Kidney capillary endothelial cell (primary cell): ENCODE measurements around the gene C3orf20.
A peak's percentile ranks its signal among the peaks of the same experiment; 100 is the strongest.

ENCODE experiments used
- DNase-seq: peaks from one replicate; pipeline ENCODE4 v3.0.0-alpha.2; 2018; ENCODE audit warnings: low spot score

Gene C3orf20

GRCh38 chr3:14674841-14675240 is at the start of gene C3orf20:
C3orf20 (plus strand) TSS chr3:14675141; CDS start chr3:14682714, 7,573 bp downstream.
- no peak for DNase-seq

- no peak for DNase-seq
Measured at GRCh38 chr3:14625443-14625842, 49.5 kb upstream of the C3orf20 start.

GRCh38 chr3:14627815-14628214 is 47.1 kb upstream of the C3orf20 start:
- no peak for DNase-seq

GRCh38 chr3:14628406-14628805 is 46.5 kb upstream of the C3orf20 start:
- DNase-seq = no peak

GRCh38 chr3:14630404-14631100 is 44.4 kb upstream of the C3orf20 start:
- DNase-seq = no peak

DNA sequence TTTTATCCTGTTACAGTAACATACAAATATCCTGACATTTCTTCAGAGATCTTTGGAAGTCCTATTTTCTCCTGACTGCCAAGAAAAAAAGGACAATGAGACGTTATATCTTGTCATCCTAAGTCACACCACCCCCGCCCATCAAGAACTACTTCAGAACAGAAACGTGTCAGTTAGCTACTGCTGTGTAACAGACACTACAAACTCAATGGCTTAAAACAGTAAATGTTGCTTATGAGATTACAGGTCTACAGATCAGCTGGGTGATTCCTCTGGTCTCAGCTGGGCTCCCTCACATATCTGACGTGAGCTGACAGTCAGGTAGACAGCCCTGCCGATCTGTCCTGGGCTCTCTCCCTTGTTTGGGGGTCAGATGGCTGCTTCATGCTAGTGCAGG is 43.8 kb upstream of the C3orf20 start:
- no peak for DNase-seq

DNA sequence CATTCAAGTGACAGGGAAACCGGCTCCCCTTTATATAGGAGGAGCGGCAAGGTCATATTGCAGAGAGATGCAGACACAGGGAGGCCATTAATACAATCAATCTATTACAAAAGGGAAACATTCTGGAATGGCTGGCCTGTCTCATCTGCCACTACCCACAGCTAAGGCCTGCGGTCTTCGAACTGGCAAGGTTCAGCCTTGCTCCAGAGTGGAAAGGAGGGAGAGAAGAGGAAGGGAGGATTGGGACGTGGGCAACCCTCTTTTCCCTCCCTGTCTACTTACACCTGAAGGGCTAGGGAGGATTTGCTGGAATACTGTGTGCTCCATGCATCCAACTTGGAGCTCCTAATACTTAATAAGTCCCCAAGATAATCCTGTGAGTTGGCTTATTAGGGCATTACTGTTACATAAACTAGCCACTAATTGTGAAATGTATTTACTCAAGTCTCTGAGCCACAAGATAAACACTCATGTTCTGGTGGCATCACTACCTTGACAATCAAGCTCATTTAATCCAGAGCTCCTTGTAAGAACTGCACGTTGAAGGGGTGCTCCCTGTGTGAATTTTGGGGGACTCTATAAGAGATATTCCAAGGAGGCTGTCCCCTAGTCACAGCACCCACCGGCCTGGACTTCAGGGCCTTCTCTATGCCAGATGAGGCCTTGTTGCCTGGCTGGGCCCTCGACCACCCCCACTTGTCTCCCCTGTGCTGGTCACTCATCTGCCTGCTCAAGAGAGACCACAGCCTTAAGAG is 43.1 kb upstream of the C3orf20 start:
- DNase-seq = no peak

DNA sequence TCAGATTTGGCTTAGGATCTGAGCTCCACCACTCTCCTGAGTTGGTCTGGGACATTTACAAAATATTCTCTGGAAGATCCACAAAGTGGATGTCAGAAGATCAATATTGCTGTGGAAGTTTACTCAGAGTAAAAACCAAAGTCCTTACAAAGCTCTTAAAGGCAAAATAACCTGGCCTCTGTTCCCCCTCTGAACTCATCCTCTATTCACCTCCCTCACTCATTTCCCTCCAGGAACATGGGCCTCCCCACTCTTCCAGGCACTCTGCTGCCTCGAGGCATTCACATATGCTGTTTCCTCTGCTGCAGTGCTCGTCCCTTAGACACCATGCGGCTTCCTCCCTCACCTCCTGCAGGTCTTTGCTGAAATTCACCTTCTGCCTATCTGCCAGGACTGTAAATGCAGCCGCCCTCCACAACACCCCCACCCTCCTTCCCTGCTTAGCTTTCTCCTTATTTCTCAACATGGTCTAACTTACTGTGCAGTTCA is 42.5 kb upstream of the C3orf20 start:
- no peak for DNase-seq

DNA sequence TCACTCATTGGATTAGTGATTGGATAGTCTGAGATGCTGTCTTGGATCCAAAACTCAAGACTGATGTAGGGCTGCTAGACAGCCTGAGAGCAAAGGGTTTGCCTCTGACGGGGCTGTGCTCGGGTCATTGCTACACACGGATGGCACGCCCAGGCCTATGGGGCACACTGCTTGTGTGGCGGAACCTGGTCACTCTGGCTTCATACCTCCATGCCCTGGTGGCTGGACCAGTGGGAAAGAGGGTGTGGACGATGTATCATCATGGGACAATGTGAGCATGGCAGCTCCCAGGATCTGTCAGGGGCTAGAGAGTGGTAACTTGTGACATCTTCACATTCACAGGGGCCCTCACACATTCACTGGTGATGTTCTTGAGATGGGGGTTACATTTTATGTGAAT is 41.5 kb upstream of the C3orf20 start:
- DNase-seq = no peak

DNA sequence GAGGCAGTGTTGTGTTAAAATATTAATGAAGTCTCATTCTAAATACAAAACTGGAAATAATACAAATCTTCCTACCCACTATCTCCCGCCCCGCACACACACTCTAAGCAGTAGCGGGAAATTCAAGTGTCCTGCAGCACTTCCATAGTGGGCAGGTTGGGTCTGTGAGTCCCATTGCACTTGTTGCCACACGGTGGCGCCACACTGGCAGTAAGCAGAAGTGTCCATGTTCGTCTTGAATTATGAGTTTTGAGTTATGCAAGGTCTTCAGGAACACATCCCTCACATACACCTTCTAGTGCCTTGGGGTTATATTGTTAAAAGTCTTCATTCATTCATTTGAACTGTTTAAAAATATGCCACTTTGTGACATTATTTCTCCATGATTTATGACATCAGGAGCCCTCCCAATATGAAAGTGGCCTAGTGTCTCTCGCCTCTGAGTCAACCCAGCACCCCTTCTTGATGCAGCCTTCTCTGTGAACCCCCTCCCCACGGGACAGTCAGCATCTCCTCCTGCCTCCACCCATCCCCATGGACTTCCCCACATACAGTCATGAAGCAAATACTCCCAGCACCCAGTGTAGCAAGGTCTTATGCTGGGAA is 41.0 kb upstream of the C3orf20 start:
- DNase-seq = peak; percentile 71

GRCh38 chr3:14634763-14635400 is 40.1 kb upstream of the C3orf20 start:
- peak; percentile 98 for DNase-seq

- no peak for DNase-seq
Measured at GRCh38 chr3:14636496-14637087, 38.3 kb upstream of the C3orf20 start.

GRCh38 chr3:14640157-14640562 is 34.8 kb upstream of the C3orf20 start:
- DNase-seq = no peak

DNA sequence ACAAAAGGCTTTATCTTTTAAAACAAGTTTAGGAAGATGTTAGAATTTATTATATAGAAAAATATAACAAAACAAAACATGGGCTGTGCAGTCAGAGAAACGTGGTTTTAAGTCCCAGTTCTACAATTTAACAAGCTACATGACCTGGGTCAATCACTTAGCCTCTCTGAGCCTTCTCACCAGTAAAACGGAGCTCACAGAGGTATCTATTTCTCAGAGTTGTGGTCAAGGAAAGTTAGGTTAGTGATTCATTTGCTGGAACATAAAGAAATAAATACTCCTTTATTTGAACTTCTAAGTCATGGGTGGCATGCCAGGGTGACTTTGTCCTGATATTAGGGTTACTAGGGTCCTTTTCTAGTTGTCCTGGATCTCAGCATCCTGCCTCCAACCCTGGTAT is 34.2 kb upstream of the C3orf20 start:
- DNase-seq = no peak

GRCh38 chr3:14641346-14641745 is 33.6 kb upstream of the C3orf20 start:
- DNase-seq = no peak

DNA sequence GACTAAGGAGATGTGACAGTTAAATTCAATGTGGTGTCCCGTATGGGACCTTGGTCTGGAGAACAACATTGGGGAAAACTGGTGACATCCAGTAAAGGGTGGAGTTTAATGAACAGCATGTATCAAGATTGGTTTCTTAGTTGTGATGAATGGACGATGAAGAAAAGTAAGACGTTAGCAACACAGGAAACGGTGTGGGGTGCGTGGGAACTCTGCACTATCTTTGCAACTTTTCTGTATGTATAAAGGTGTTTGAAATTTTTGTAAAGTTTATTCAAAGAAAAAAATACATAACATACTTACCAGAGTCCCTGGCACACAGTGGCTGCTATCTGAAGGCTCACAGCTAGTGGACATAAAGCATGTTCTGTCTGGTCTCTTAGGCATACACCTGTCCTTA is 29.5 kb upstream of the C3orf20 start:
- no peak for DNase-seq

DNA sequence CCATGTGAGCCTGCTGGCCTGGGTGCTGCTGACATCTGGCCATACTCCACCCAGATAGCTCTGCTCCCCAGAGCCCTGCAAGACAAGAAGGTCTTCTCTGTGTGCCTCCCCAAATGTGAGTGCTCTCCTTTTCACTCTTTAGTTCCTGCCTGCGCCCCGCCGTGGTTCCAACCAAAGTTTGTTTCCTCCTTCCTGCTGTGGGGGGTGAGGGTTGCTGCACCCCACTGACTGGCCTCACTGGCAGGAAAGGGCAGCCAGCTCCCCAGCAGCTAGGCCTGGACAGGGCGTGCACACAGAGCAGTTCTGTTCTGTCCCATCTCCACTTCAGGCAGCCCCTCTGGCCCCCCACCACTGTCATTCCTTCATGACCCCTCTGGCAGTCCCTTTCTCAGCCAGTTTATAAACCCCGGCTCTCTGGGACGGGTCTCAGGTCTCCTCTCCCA is 28.8 kb upstream of the C3orf20 start:
- no peak for DNase-seq

DNA sequence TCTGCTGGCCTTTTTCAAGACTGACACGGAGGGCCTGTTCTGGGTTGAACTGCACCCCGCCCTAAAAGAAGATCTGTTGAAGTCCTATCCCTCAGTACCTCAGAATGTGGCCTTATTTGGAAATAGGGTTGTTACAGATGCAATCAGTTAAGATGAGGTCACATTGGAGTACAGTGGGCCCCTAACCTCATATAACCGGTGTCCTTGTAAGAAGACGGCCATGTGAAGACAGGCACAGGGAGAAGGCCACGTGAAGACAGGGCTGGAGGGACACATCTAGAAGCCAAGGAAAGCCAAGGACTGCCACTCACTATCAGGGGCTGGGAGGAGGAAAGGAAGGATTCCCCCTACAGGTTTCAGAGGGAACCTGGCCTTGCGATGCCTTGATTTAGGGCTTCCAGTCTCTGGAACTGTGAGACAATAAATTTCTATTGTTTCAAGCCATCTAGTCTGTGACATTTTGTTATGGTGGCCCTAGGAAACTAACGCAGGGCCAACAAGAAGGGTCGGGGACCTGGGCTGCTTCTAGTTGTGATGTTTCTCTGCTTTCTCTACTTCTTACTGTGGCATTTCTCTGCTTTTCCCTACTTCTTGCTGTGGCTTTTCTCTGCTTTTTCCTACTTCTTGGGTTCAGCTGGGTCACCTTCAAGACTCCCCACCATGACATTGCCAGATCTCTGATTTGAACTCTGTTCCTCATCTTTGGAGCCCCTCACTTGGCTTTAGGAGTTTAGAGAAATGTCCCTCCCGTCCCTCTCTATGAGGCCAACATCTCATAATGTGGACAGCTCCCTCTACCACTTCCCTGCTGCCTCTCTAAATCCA is 28.1 kb upstream of the C3orf20 start:
- no peak for DNase-seq

DNA sequence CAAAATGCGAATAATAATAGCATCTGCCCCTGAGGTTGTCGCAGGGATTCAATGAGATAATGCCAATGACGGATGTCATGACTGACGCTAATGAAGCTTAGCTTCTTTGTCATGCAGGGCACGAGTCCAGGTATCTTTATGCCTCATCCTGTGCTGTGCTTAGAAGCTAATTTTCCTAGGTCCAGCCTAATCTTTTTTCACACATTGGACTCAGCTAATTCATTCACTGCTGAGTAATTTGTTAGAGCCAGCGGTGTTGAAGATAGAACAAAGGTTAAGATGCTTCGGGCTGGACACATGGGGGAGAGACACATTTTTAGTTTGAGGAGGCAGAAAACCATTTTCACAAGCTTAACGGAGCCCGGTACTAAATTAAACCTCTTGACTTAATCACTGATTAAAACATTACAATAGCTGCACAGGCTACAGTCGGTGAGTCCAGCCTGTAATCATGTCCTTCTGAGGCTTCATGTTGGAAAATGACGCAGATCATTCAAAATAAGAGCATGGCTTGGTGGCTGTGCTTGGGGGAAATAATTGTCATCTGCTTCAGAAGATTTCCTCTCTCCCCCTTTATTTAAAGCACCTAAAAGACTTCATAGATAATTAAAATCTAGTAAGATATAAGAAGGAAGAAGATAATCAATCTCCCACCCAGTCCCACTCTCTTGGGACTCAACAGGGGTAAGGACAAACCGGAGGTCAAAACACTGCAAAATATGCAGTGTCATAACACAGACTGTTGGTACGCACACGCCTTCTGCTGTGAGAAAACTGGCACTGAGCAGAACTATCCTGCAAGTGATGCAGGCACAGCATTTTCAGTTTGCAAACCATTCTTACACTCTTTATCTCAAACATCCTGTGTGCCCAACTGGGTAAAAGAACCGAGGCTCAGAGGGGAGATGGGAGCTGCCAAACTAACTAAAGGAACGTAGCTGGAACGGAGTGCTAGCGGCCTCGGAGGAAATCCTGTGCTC is 26.7 kb upstream of the C3orf20 start:
- DNase-seq = no peak

- DNase-seq = no peak
Measured at GRCh38 chr3:14649466-14649865, 25.5 kb upstream of the C3orf20 start.
